ENCODE measurements around the gene FOXJ1.

FOXJ1 gene

DNA sequence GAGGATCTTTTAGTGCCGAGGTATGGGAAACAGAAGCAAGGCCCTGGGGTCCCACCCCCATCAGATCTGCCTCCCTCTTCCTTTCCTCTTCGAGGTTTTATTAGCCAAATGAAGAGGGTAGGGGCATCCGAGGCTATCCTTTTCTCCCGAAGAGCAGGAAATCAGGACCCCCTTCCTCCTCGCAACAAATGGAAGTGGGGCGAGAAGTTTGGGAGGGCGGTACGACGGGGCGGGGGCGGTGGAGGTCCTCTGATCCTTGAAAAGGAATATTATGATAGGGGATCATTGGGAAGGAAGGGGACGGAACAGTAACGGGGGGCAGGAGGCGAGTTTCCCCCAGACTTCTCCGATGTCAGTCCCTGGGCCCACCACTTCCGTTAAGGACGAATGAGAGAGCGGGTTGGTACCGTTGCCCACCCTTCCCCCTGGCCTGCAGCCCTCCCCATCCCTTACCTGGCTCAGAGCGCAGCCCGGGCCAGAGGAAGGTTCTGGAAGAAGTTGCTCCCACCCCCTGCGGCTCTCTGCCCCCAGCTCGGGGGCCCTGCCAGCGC, 309 bp downstream of the FOXJ1 start:
- DNase-seq (ENCODE audit: low spot score), result no peak

DNA sequence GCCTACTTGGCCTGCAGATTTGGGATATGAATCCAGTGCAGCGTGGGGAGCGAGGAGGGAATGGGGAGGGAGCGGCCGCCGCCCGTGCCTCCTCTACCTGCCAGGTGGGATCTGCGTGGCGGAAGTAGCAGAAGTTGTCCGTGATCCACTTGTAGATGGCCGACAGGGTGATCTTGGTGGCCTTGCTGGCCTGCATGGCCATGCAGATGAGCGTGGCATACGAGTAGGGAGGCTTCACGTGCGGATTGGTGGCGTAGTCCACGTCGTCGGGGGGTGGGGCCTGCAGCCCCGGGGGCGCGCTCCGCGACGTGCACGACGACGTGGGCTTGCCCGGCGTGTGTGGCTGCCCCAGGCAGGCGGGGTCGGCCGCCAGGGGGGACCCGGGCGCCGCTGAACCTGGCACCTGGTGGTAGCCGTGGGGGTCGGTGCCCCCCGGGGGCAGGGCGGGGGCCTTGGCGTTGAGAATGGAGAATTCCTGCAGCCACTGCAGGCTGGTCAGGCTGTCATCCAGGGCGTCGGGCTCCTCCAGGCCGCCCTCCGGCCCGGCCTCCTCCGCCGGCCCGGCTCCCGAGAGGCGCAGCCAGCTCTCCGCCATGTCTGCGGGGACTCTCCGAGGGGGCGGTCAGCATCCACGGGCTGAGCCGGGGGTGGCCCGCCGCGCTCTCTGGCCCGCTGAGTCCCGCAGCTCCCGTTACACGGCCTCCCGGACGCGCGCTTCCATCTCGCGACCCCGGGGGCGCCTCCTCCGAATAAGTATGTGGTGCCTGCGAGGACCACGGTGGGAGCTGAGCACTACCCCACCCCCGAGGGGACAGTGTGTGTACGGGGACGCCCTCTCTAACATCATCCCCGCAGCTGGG, 1.0 kb downstream of the FOXJ1 start:
- DNase-seq (ENCODE audit: low spot score), result peak; percentile 63

DNA sequence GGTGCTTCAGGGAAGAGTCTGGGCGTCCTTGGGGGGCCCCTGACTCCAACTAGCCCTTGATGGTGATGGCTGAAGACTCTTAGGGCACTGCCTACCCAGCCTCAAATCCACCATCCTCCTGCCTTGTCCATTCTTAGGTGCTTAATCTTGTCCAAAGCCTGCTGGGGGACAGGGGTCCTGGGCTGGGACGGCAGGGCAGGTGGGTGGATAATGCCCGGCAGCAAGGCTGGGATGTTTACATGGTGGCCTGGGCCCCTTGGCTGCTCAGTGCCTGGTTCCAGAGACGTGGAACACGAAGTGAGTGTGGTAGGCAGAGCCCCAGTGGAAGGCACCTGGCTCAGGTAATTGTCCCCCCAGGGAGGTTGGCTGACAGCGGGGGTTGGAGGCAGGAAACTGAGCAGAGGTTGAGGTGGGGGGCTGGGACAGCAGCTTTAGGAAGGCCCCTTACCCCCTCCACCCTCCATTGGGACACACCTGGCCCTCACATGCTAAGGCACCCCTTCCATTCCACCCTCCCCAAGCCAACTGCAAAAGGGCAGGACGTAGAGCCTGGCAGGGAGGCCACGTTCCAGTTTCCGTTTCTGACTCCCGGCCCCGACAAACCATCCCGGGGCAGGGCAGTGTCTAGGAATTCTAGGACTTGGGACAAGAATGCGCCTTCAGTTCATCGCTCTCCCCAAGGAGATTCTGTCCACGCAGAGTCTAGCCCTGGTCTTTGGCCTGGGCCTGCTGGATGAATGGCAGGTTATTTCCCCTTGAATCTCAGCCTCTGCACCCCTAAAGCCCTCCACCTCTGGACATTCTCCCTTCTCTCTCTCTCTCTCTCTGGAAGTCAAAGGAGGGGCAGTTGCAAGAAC, 1.9 kb downstream of the FOXJ1 start:
- DNase-seq (ENCODE audit: low spot score), result no peak

DNA sequence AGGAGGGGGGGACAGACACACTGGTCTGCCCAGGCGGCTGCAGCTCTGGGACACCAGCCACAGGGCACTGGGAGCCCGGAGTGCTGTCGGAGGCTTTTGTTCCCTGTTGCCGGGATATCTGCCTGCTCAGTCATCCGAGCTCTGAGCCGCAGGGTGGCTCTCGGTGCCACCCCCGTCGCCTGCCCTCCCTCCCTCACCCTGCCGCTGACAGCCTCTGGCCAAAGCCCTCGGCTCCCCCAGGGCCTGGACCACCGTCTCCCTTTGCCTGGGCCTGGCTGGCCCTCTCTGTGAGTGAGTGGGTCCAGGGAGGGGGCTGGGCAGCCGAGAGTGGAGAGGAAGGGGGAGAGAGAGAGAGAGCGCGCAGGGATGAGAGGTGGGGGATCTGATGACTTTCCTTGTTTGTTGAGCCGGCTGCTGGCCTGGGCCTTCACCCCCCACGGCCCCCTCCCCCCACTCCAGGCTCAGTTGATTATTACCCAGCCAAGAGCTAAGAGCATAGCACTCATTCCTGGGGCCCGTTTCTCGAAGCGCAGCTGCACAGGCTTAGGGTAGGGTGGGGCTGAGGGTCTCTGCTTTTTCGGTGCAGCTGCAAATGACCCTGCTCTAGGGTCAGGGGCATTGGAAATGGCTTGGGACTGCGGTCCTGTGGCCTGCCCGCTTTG, 2.7 kb downstream of the FOXJ1 start:
- DNase-seq (ENCODE audit: low spot score), result peak; percentile 64

- no peak for DNase-seq (ENCODE audit: low spot score)
Observed at GRCh38 chr17:76137351-76138233, 3.5 kb downstream of the FOXJ1 start.

- DNase-seq (ENCODE audit: low spot score), result no peak
Observed at GRCh38 chr17:76137001-76137350, 4.1 kb downstream of the FOXJ1 start.

DNA sequence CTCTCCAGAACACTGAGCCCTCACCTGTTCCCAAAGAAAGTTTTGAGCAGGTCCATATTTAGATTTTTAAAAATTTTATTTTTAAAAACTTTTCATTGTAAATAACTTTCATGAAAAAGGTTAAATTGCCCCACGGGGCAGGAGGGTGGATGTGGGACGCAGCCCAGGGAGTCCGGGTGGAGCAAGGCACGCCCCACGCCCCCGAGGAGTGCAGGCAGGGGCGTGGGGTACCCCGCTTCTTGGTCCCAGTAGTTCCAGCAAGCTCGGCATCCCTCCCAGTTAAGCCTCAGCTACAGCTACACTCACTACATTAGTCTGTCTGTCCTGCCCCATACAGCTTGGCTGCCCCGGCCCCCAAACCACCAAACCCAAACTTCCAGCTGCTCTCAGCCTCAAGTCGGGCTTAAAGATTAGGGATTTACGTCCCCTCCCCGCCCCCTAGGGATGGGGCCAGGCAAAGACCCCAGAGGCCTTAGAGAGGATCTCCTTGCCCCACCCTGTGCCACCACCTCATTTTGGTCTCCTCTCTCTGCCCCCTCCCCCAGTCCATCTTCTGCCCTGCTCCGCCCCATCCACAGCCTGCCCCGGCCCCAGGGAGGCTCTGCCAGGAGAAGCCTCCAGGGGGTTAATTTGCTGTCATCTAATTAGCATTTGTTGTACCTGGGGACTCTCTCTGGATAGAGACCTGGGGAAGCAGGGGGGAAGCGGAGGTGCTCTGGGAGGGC, 4.6 kb downstream of the FOXJ1 start:
- peak; percentile 35 for DNase-seq (ENCODE audit: low spot score)

- no peak for DNase-seq (ENCODE audit: low spot score)
Observed at GRCh38 chr17:76135810-76136188, 5.2 kb downstream of the FOXJ1 start.

DNA sequence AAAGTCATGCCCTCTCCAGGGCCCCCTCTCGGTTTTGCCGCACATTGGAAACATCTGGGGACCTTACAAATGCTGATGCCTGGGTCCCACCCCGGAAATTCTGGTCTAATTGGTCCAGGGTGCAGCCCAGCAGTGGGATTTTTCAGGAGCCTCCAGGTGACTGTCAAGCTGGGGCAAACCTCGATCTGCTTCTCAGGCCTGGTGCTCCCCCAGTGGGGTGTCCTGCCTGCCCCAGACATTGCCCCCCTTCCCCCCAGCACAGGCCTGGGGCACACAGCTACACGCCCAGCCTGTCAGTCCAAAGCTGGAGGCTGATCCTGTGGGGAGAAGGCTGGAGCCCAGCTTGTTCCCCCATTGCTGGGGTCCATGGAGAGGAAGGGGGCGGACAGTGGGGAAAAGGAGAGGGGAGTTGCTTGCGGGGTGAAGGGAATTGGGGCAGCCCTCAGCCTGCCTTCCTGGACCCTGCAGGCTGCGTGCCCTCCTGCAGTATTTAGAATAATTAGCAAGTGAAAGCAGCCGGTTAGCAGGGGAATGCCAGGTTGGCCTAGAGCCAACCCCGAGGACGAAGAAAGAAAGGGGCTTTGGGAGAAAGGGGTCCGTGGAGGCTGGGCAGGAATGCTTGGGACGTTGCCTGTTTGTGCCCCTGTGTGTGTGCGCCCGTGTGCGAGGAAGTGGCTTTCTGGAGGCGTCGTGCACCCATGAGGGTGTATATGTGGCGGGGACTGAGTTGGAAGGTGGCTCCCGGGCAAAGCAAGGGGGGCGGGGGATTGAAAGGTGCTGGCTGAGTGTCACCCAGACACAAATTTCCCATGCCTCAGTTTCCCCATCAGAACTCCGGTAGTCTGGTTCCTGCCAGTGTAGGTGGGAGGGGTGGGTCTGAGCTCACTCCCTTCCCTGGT, 5.9 kb downstream of the FOXJ1 start:
- peak; percentile 53 for DNase-seq (ENCODE audit: low spot score)

DNA sequence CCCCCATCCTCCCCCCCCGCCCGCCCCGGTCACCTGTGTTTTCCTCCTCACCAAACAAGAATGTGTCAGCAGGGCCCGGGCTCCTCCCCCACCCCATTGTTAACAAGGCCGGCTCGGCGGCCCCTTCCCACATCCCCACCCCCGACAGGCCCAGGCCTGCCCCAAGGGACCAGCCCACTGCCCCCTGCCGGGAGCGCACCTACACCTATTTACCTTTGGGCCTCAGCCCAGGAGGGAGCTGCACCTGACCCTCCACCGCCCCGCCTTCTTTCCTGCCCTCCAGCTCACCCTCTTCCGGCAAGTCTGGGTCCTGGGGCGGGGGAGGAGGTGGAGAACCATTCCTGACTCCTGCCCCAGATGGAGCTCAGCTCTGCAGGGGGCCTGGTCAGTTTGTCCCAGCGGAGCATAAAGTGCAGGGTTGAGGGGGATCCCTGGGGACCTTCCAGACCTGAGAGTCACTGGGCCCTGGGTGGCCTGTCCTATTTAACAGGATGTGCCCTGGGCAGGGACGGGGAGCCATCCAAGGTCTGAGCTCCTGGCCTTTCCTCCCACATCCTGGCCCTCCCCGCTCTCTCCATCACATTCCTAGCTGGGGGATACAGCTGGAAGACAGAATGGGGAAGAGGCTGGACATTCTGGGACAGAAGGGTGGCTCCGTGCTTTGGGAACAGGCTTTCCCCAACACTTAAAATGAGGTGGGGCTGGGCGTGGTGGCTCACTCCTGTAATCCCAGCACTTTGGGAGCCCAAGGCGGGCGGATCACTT, 8.3 kb downstream of the FOXJ1 start:
- DNase-seq (ENCODE audit: low spot score), result peak; percentile 78

DNA sequence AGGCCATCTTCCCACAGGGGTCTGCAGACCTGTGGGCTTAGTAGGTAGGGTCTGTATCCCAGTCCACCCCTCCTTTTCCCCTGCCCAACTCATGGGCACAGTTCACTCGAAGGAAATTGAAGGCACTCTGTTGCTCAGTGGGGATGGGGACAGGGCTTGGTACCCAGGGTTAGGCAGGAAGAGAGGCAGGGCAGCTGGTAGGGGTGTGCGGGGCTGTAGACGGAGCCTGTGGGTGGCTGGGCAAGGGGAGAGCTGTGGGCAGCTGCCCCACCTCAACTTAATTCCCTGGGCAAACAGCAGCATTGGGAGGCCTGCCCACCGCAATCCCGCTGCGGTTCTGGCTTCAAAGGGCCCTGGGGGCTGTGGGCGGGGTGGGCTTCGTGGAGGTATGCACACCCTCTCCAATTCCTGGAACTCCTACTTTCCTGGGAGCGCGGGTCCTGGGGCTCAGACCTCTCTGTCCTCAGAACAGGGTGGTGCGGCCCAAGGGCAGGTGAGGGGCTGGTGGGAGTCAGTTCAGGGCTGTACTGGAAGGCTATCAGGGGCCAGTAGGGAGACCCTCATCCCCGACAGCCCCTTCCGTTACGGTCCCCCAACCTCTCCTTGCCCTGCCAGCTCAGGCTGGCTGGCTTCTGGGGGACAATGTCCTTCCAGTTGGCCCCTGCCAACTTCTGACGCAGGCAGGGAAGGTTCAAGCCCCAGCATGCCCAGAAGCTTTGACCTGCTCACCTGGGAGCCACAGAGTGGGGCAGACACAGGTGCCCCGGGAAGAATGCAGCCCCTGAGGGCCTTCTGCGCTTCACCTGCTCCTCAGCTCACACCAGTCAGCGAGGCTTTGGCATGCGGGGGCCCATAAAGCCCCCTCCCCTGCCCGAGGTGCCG, 9.1 kb downstream of the FOXJ1 start:
- DNase-seq (ENCODE audit: low spot score), result no peak

- DNase-seq (ENCODE audit: low spot score), result no peak
Observed at GRCh38 chr17:76131051-76131691, 9.9 kb downstream of the FOXJ1 start.

- DNase-seq (ENCODE audit: low spot score), result no peak
Observed at GRCh38 chr17:76130473-76130872, 10.6 kb downstream of the FOXJ1 start.

- no peak for DNase-seq (ENCODE audit: low spot score)
Observed at GRCh38 chr17:76125922-76126321, 15.1 kb downstream of the FOXJ1 start.

DNA sequence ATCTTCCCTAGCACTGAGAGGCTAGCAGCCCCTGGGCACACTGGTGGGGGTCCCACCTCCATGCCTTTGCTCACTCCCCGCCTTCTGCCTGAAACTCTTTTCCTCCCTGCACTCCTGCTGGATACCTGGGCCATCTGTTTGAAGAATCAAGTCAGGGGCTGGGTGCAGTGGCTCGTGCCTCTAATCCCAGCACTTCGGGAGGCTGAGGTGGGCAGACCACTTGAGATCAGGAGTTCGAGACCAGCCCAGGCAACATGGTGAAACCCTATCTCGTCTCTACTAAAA, 15.7 kb downstream of the FOXJ1 start:
- DNase-seq (ENCODE audit: low spot score), result no peak

DNA sequence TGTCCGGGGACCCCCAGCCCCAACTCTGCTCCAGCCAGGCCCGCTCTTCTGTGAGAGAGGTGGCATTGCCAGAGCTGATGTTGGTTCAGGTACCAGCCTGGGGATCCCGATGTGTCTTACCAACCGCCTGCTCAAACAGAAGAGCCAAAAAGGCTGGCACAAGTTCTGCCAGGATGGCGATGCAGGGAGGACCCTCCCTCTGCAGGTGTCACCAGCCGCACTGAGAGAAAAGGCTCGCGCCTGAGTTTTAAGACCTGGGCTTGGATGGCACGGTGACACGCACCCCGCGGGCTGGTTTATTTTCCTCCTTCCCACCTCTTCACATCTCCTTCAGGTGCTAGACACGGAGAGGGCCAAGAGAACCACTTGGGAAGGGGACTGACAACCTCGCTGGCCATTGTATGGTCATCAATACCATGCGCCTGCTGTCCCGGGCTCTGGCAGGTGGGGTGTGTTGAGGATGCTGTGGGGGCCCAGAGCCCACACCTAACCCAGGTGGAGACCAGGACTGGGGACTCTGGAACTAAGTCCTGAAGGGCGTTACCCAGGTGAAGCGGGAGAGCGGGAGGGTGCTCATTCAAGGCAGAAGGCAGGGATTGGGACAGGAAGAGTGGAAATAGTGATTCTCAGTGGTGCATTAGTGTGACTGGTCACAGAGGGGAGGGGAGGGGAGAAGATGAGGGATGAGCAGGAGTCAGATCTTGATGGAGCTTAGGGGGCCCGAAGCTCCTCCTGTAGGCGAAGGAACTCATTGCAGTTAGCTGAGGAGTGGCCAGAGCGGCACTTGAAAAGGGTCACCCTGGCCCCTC, 16.3 kb downstream of the FOXJ1 start:
- DNase-seq (ENCODE audit: low spot score), result peak; percentile 68
